ENCODE data around the gene CDC14A.

DNA sequence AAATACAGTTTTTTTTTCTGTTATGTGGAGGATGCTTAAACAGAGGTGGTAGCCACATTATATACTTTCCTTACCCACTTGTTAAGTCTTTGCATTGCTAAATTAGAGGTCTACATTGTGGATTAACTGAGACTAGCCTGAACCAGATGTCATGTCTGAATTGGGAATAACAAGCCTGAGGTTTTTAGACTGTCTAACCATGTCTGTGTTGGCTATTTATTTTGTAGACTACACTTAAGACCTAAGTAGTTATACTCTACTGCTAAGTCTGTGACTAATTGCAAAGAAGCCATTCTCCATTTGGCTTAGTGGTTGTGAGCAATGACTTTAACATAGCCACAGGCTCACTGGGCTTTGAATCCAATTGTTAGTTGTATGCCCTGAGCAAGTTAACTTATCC is 45.4 kb downstream of the CDC14A start:
- TF ChIP-seq, protein P1, sequence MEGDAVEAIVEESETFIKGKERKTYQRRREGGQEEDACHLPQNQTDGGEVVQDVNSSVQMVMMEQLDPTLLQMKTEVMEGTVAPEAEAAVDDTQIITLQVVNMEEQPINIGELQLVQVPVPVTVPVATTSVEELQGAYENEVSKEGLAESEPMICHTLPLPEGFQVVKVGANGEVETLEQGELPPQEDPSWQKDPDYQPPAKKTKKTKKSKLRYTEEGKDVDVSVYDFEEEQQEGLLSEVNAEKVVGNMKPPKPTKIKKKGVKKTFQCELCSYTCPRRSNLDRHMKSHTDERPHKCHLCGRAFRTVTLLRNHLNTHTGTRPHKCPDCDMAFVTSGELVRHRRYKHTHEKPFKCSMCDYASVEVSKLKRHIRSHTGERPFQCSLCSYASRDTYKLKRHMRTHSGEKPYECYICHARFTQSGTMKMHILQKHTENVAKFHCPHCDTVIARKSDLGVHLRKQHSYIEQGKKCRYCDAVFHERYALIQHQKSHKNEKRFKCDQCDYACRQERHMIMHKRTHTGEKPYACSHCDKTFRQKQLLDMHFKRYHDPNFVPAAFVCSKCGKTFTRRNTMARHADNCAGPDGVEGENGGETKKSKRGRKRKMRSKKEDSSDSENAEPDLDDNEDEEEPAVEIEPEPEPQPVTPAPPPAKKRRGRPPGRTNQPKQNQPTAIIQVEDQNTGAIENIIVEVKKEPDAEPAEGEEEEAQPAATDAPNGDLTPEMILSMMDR (IDR thresholded peaks at IDR 0.05), result no peak
- TF ChIP-seq POLR2AphosphoS5 (IDR thresholded peaks at IDR 0.05; ENCODE audit: low read depth, low read length) (no peak), SIN3A (IDR thresholded peaks at IDR 0.05; ENCODE audit: borderline replicate concordance, insufficient read depth, low read depth, low read length) (no peak), TCF7L2 (IDR thresholded peaks at IDR 0.05; ENCODE audit: low read depth, low read length) (no peak)
- TF ChIP-seq, protein P2, sequence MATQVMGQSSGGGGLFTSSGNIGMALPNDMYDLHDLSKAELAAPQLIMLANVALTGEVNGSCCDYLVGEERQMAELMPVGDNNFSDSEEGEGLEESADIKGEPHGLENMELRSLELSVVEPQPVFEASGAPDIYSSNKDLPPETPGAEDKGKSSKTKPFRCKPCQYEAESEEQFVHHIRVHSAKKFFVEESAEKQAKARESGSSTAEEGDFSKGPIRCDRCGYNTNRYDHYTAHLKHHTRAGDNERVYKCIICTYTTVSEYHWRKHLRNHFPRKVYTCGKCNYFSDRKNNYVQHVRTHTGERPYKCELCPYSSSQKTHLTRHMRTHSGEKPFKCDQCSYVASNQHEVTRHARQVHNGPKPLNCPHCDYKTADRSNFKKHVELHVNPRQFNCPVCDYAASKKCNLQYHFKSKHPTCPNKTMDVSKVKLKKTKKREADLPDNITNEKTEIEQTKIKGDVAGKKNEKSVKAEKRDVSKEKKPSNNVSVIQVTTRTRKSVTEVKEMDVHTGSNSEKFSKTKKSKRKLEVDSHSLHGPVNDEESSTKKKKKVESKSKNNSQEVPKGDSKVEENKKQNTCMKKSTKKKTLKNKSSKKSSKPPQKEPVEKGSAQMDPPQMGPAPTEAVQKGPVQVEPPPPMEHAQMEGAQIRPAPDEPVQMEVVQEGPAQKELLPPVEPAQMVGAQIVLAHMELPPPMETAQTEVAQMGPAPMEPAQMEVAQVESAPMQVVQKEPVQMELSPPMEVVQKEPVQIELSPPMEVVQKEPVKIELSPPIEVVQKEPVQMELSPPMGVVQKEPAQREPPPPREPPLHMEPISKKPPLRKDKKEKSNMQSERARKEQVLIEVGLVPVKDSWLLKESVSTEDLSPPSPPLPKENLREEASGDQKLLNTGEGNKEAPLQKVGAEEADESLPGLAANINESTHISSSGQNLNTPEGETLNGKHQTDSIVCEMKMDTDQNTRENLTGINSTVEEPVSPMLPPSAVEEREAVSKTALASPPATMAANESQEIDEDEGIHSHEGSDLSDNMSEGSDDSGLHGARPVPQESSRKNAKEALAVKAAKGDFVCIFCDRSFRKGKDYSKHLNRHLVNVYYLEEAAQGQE (IDR thresholded peaks at IDR 0.05; ENCODE audit: insufficient read depth in 1 of 2, low read depth in 2 of 2, low read length in 1 of 2), result no peak
